ENCODE results near the gene KCNMA1.

Gene KCNMA1

GRCh38 chr10:77328272-77328816 lies 309.3 kb downstream of the KCNMA1 start:
- Histone ChIP-seq H3K9me3 (ENCODE audit: insufficient read depth, low read length) (no peaks in the 10 kb centered on the region), H3K9me2 (replicated peaks; ENCODE audit: insufficient read depth, low read length) (no peaks in the 10 kb centered on the region), H3F3A (ENCODE audit: insufficient read depth) (no peaks in the 10 kb centered on the region), H4K20me1 (ENCODE audit: low read depth, low read length) (no peaks in the 10 kb centered on the region), H2AFZ (ENCODE audit: low read depth, low read length, severe bottlenecking) (no peak overlapping the region), H3K9ac (ENCODE audit: low read length) (no peak overlapping the region), H3K27ac (ENCODE audit: low read depth, low read length) (no peak overlapping the region), H3K79me2 (ENCODE audit: insufficient read depth, low read length) (no peaks in the 10 kb centered on the region), H3K27me3 (ENCODE audit: low read length) (no peaks in the 10 kb centered on the region), H3K4me2 (ENCODE audit: low read depth, low read length, poor library complexity, severe bottlenecking) (no peak overlapping the region), H3K36me3 (ENCODE audit: low read length) (no peaks in the 10 kb centered on the region), H3K4me3 (ENCODE audit: insufficient read depth, low read length, poor library complexity, severe bottlenecking) (no peak overlapping the region)
- no peak for TF ChIP-seq EZH2phosphoT487 (conservative IDR thresholded peaks at IDR 0.05; ENCODE audit: low read length)
- TF ChIP-seq CTCF (IDR thresholded peaks at IDR 0.05; ENCODE audit: insufficient read depth, low read length, poor library complexity, severe bottlenecking): no peak

- Histone ChIP-seq H3F3A (ENCODE audit: insufficient read depth) (no peaks in the 10 kb centered on the region), H3K9me3 (ENCODE audit: insufficient read depth, low read length) (no peaks in the 10 kb centered on the region), H2AFZ (ENCODE audit: low read depth, low read length, severe bottlenecking) (no peak overlapping the region), H3K27me3 (ENCODE audit: low read length) (no peaks in the 10 kb centered on the region), H3K27ac (ENCODE audit: low read depth, low read length) (no peak overlapping the region), H3K4me2 (ENCODE audit: low read depth, low read length, poor library complexity, severe bottlenecking) (no peak overlapping the region), H3K36me3 (ENCODE audit: low read length) (no peaks in the 10 kb centered on the region), H4K20me1 (ENCODE audit: low read depth, low read length) (no peaks in the 10 kb centered on the region), H3K9ac (ENCODE audit: low read length) (no peak overlapping the region), H3K4me3 (ENCODE audit: insufficient read depth, low read length, poor library complexity, severe bottlenecking) (no peak overlapping the region), H3K79me2 (ENCODE audit: insufficient read depth, low read length) (no peaks in the 10 kb centered on the region), H3K9me2 (replicated peaks; ENCODE audit: insufficient read depth, low read length) (no peaks in the 10 kb centered on the region)
- TF ChIP-seq CTCF (IDR thresholded peaks at IDR 0.05; ENCODE audit: insufficient read depth, low read length, poor library complexity, severe bottlenecking) (no peak), EZH2phosphoT487 (conservative IDR thresholded peaks at IDR 0.05; ENCODE audit: low read length) (no peak)
Measured at GRCh38 chr10:77325233-77325537, 312.4 kb downstream of the KCNMA1 start.

GRCh38 chr10:77321838-77322237 lies 315.8 kb downstream of the KCNMA1 start:
- H2AFZ ChIP-seq (ENCODE audit: low read depth, low read length, severe bottlenecking): no peak overlapping the region
- H3K79me2 ChIP-seq (ENCODE audit: insufficient read depth, low read length): no peaks in the 10 kb centered on the region
- H3K9me3 ChIP-seq (ENCODE audit: insufficient read depth, low read length): no peaks in the 10 kb centered on the region
- H3K9me2 ChIP-seq (replicated peaks; ENCODE audit: insufficient read depth, low read length): no peaks in the 10 kb centered on the region
- H3F3A ChIP-seq (ENCODE audit: insufficient read depth): no peaks in the 10 kb centered on the region
- H3K27me3 ChIP-seq (ENCODE audit: low read length): no peaks in the 10 kb centered on the region
- H3K27ac ChIP-seq (ENCODE audit: low read depth, low read length): no peak overlapping the region
- H4K20me1 ChIP-seq (ENCODE audit: low read depth, low read length): no peaks in the 10 kb centered on the region
- H3K36me3 ChIP-seq (ENCODE audit: low read length): no peaks in the 10 kb centered on the region
- no peak for TF ChIP-seq CTCF (IDR thresholded peaks at IDR 0.05; ENCODE audit: insufficient read depth, low read length, poor library complexity, severe bottlenecking)
- TF ChIP-seq EZH2phosphoT487 (conservative IDR thresholded peaks at IDR 0.05; ENCODE audit: low read length): no peak
- H3K4me3 ChIP-seq (ENCODE audit: insufficient read depth, low read length, poor library complexity, severe bottlenecking): no peak overlapping the region
- no peak overlapping the region for H3K9ac ChIP-seq (ENCODE audit: low read length)
- no peak overlapping the region for H3K4me2 ChIP-seq (ENCODE audit: low read depth, low read length, poor library complexity, severe bottlenecking)

Measured in SU-DHL-6 (cell line).